Uterus (tissue), 2 donors: ENCODE results near the gene BICRA.

Experiments
- POLR2A ChIP-seq, 2 donors: fragments of 450-650 bp; IDR thresholded peaks; one replicate each; pipeline ENCODE4 v1.6.1; 2016; ENCODE audit warnings: antibody characterized with exemption in 2 of 2, mild to moderate bottlenecking in 1 of 2, moderate library complexity in 1 of 2
- TF ChIP-seq, protein P1 (sequence below), 4 experiments: fragments of 200-600 bp in 2 of 4; fragments of 450-650 bp in 2 of 4; sonication (generic) in 2 of 4; IDR thresholded peaks; one replicate each; pipeline ENCODE4 v1.5.1; 2016 to 2019; ENCODE audit warnings: antibody characterized with exemption in 4 of 4, mild to moderate bottlenecking in 2 of 4, moderate library complexity in 1 of 4

DNA sequence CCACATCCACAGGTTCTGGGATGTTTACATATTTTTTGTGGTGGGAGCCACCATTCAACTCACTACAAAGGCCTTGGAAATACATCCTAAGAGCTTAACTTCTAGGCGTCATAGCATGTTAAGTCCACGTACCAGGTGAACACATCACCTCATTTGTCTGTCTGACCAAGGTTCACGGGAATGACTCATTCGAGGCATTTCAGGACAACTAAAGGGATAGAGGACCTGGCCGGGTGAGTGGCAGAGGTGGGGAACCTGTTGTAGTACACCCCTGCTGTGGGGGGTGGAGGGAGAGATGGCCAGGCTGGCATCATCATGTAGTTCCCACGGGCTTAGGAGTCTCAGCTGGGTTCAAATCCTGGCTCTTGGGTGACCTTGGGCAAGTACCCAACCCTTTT lies 51.5 kb downstream of the BICRA start:
- TF ChIP-seq, protein P1, sequence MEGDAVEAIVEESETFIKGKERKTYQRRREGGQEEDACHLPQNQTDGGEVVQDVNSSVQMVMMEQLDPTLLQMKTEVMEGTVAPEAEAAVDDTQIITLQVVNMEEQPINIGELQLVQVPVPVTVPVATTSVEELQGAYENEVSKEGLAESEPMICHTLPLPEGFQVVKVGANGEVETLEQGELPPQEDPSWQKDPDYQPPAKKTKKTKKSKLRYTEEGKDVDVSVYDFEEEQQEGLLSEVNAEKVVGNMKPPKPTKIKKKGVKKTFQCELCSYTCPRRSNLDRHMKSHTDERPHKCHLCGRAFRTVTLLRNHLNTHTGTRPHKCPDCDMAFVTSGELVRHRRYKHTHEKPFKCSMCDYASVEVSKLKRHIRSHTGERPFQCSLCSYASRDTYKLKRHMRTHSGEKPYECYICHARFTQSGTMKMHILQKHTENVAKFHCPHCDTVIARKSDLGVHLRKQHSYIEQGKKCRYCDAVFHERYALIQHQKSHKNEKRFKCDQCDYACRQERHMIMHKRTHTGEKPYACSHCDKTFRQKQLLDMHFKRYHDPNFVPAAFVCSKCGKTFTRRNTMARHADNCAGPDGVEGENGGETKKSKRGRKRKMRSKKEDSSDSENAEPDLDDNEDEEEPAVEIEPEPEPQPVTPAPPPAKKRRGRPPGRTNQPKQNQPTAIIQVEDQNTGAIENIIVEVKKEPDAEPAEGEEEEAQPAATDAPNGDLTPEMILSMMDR (IDR thresholded peaks at IDR 0.05): no peak
- TF ChIP-seq POLR2A (IDR thresholded peaks at IDR 0.05): no peak
